H9 (cell line): ENCODE data around the gene PLXNA2. TPM values are rescaled to one million over a fixed set of nuclear protein-coding genes. Genes with fewer than 3 reads are reported as not detected.

Experiments
- DNase-seq: peaks from one replicate; pipeline ENCODE4 v3.0.0-alpha.2; 2017
- H2AFZ ChIP-seq: one replicate; pipeline ENCODE4 v1.6.1; 2013; ENCODE audit warnings: mild to moderate bottlenecking, low read length, control low read depth, moderate library complexity
- H2AK5ac ChIP-seq: 2 replicates; pipeline ENCODE4 v1.6.1; 2013; ENCODE audit warnings: low read length, control low read depth, mixed read lengths; ENCODE audit not compliant: insufficient read length
- H2BK120ac ChIP-seq: one replicate; pipeline ENCODE4 v1.6.1; 2013; ENCODE audit warnings: low read depth, mild to moderate bottlenecking, low read length, control low read depth, inconsistent platforms; ENCODE audit not compliant: poor library complexity, severe bottlenecking
- H2BK12ac ChIP-seq: 2 replicates; pipeline ENCODE4 v1.6.1; 2013; ENCODE audit warnings: low read length, control low read depth, mixed read lengths, low read depth; ENCODE audit not compliant: insufficient read length
- H2BK15ac ChIP-seq: 2 replicates; pipeline ENCODE4 v1.6.1; 2013; ENCODE audit warnings: low read depth, low read length, control low read depth
- H2BK20ac ChIP-seq: one replicate; pipeline ENCODE4 v1.6.1; 2013; ENCODE audit warnings: low read depth, mild to moderate bottlenecking, low read length, control low read depth, inconsistent platforms; ENCODE audit not compliant: poor library complexity, severe bottlenecking
- H2BK5ac ChIP-seq: 2 replicates; pipeline ENCODE4 v1.6.1; 2013; ENCODE audit warnings: low read length, control low read depth, mixed read lengths; ENCODE audit not compliant: insufficient read length
- H3K14ac ChIP-seq: 2 replicates; pipeline ENCODE4 v1.6.1; 2013; ENCODE audit warnings: low read length, control low read depth; ENCODE audit not compliant: insufficient read depth
- H3K18ac ChIP-seq: 2 replicates; pipeline ENCODE4 v1.6.1; 2013; ENCODE audit warnings: low read depth, mild to moderate bottlenecking, mixed read lengths, low read length, control low read depth; ENCODE audit not compliant: insufficient read length
- H3K23ac ChIP-seq: 2 replicates; pipeline ENCODE4 v1.6.1; 2013; ENCODE audit warnings: low read length, control low read depth, mixed read lengths, low read depth; ENCODE audit not compliant: insufficient read length
- H3K23me2 ChIP-seq: 2 replicates; pipeline ENCODE4 v1.6.1; 2013; ENCODE audit warnings: low read depth, mild to moderate bottlenecking, mixed read lengths, low read length, control low read depth; ENCODE audit not compliant: insufficient read length, poor library complexity, severe bottlenecking
- H3K27ac ChIP-seq: 2 replicates; pipeline ENCODE4 v1.5.1; 2013; ENCODE audit warnings: low read length, control low read depth, mixed read lengths, low read depth; ENCODE audit not compliant: insufficient read length
- H3K27me3 ChIP-seq: 2 replicates; pipeline ENCODE4 v1.6.1; 2013; ENCODE audit warnings: low read length, control low read depth, inconsistent platforms; ENCODE audit not compliant: insufficient read depth
- H3K4ac ChIP-seq: 2 replicates; pipeline ENCODE4 v1.6.1; 2013; ENCODE audit warnings: low read depth, mild to moderate bottlenecking, control low read depth, inconsistent platforms, low read length, moderate library complexity
- H3K4me1 ChIP-seq: 2 replicates; pipeline ENCODE4 v1.6.1; 2013; ENCODE audit warnings: low read length, control low read depth, inconsistent platforms; ENCODE audit not compliant: insufficient read depth
- H3K4me2 ChIP-seq: 2 replicates; pipeline ENCODE4 v1.6.1; 2013; ENCODE audit warnings: low read length, control low read depth, mixed read lengths; ENCODE audit not compliant: insufficient read length, insufficient read depth
- H3K56ac ChIP-seq: 2 replicates; pipeline ENCODE4 v1.6.1; 2013; ENCODE audit warnings: low read depth, mild to moderate bottlenecking, mixed read lengths, low read length, control low read depth; ENCODE audit not compliant: insufficient read length
- H3K79me1 ChIP-seq: 2 replicates; pipeline ENCODE4 v1.6.1; 2013; ENCODE audit warnings: low read depth, mild to moderate bottlenecking, moderate library complexity, low read length, control low read depth, inconsistent platforms; ENCODE audit not compliant: insufficient read depth, poor library complexity, severe bottlenecking
- H3K79me2 ChIP-seq: 2 replicates; pipeline ENCODE4 v1.6.1; 2013; ENCODE audit warnings: low read length, control low read depth, inconsistent platforms; ENCODE audit not compliant: insufficient read depth
- H3K9ac ChIP-seq: 2 replicates; pipeline ENCODE4 v1.6.1; 2013; ENCODE audit warnings: low read length, control low read depth, mixed read lengths; ENCODE audit not compliant: insufficient read length; ENCODE audit errors: extremely low read depth
- H3K9me3 ChIP-seq: one replicate; pipeline ENCODE4 v1.6.1; 2013; ENCODE audit warnings: low read depth, low read length, inconsistent platforms; ENCODE audit not compliant: control insufficient read depth
- H3T11ph ChIP-seq: one replicate; pipeline ENCODE4 v1.6.1; 2013; ENCODE audit warnings: mild to moderate bottlenecking, low read length, control low read depth, inconsistent platforms
- H4K20me1 ChIP-seq: one replicate; pipeline ENCODE4 v1.6.1; 2013; ENCODE audit not compliant: control insufficient read depth, insufficient read length, insufficient read depth
- H4K5ac ChIP-seq: 2 replicates; pipeline ENCODE4 v1.6.1; 2013; ENCODE audit warnings: low read depth, mild to moderate bottlenecking, mixed read lengths, low read length, control low read depth; ENCODE audit not compliant: insufficient read length
- H4K8ac ChIP-seq: replicated peaks from 2 replicates; pipeline ENCODE4 v1.6.1; 2013; ENCODE audit warnings: low read length, control low read depth, mixed read lengths, low read depth; ENCODE audit not compliant: insufficient read length
- H4K91ac ChIP-seq: 2 replicates; pipeline ENCODE4 v1.6.1; 2013; ENCODE audit warnings: low read depth, mild to moderate bottlenecking, moderate library complexity, mixed read lengths, low read length, control low read depth; ENCODE audit not compliant: insufficient read length
- H3K27ac Mint-ChIP-seq, 3 experiments: 2 replicates in 2 of 3; 3 replicates in 1 of 3; pipeline ENCODE4 v1.8.0; 2020 to 2021; ENCODE audit warnings: mixed read lengths in 3 of 3, mild to moderate bottlenecking in 1 of 3, moderate library complexity in 1 of 3
- H3K27me3 Mint-ChIP-seq: 2 replicates; pipeline ENCODE4 v1.8.0; 2021; ENCODE audit warnings: low read depth, mild to moderate bottlenecking, moderate library complexity, mixed read lengths
- H3K36me3 Mint-ChIP-seq, 3 experiments: 2 replicates in 2 of 3; 3 replicates in 1 of 3; pipeline ENCODE4 v1.8.0; 2020 to 2021; ENCODE audit warnings: low read depth in 3 of 3, mixed read lengths in 3 of 3; ENCODE audit not compliant: insufficient read depth in 1 of 3
- H3K4me1 Mint-ChIP-seq, 2 experiments: 2 replicates each; pipeline ENCODE4 v1.8.0; 2020; ENCODE audit warnings: mixed read lengths in 2 of 2
- H3K4me3 Mint-ChIP-seq, 2 experiments: 2 replicates in 1 of 2; 3 replicates in 1 of 2; pipeline ENCODE4 v1.8.0; 2020 to 2021; ENCODE audit warnings: mild to moderate bottlenecking in 2 of 2, mixed read lengths in 2 of 2, moderate library complexity in 1 of 2
- H3K9me3 Mint-ChIP-seq, 2 experiments: 2 replicates in 1 of 2; 3 replicates in 1 of 2; pipeline ENCODE4 v1.8.0; 2020; ENCODE audit warnings: mild to moderate bottlenecking in 2 of 2, mixed read lengths in 2 of 2, moderate library complexity in 1 of 2
- WGBS: extraction: QIAGEN DNeasy Blood & Tissue Kit; methylation state at CpG from one replicate; pipeline ENCODE4 v1.1.7; 2013; ENCODE audit warnings: missing lambda C conversion rate, low lambda C conversion rate, mixed read lengths; ENCODE audit not compliant: insufficient read length; ENCODE audit errors: extremely low coverage; 5-methylcytosine and 5-hydroxymethylcytosine counted together
- total RNA-seq: library from RNA; stranded (reverse); gene quantifications from 2 replicates; pipeline ENCODE4 v1.2.1, GENCODE V29; 2021
- TF ChIP-seq, protein P1 (sequence below): fragments of 200-600 bp; sonication (generic); conservative IDR thresholded peaks from 3 replicates; pipeline ENCODE4 v1.8.0; 2021; ENCODE audit warnings: antibody characterized with exemption, mild to moderate bottlenecking

PLXNA2 gene
- total RNA-seq, 1 experiment from 2014 or later, result 0.57 TPM

- Mint-ChIP-seq H3K27ac (peak overlapping the region in 1 of 3 experiments; percentile 76; a peak in 2 of 7 replicates), H3K27me3 (peaks cover 32% of the 10 kb centered on the region), H3K4me1 (peaks cover 22 to 28% of the 10 kb centered on the region in 2 experiments), H3K36me3 (no peaks in the 10 kb centered on the region), H3K9me3 (no peaks in the 10 kb centered on the region), H3K4me3 (no peak overlapping the region)
- DNase-seq, result no peak
- Histone ChIP-seq H3K27me3 (no peaks in the 10 kb centered on the region; the same call in 1 of the 2 replicates), H3K9ac (no peak overlapping the region), H3K27ac (no peak overlapping the region), H3K9me3 (no peaks in the 10 kb centered on the region), H2BK5ac (no peak overlapping the region), H2BK15ac (no peak overlapping the region), H2AFZ (no peak overlapping the region), H3K23me2 (no peaks in the 10 kb centered on the region), H4K8ac (no peak overlapping the region), H3K79me2 (no peaks in the 10 kb centered on the region), H2AK5ac (no peak overlapping the region), H3K4ac (no peak overlapping the region), H3K56ac (no peak overlapping the region), H2BK20ac (no peak overlapping the region), H3K4me2 (no peak overlapping the region), H3K23ac (no peak overlapping the region), H3K18ac (no peak overlapping the region), H3K4me1 (no peaks in the 10 kb centered on the region), H3K14ac (no peak overlapping the region), H4K20me1 (no peaks in the 10 kb centered on the region), H3K79me1 (no peaks in the 10 kb centered on the region), H2BK12ac (no peak overlapping the region), H4K5ac (no peak overlapping the region), H2BK120ac (no peak overlapping the region), H3T11ph (no peak overlapping the region), H4K91ac (no peak overlapping the region)
- TF ChIP-seq, protein P1, sequence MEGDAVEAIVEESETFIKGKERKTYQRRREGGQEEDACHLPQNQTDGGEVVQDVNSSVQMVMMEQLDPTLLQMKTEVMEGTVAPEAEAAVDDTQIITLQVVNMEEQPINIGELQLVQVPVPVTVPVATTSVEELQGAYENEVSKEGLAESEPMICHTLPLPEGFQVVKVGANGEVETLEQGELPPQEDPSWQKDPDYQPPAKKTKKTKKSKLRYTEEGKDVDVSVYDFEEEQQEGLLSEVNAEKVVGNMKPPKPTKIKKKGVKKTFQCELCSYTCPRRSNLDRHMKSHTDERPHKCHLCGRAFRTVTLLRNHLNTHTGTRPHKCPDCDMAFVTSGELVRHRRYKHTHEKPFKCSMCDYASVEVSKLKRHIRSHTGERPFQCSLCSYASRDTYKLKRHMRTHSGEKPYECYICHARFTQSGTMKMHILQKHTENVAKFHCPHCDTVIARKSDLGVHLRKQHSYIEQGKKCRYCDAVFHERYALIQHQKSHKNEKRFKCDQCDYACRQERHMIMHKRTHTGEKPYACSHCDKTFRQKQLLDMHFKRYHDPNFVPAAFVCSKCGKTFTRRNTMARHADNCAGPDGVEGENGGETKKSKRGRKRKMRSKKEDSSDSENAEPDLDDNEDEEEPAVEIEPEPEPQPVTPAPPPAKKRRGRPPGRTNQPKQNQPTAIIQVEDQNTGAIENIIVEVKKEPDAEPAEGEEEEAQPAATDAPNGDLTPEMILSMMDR, result no peak
- no CpG with 5 or more reads among the region's 7 CpGs for WGBS
Observed at GRCh38 chr1:208084764-208085163, 159.4 kb downstream of the PLXNA2 start.
